A549 (cell line): ENCODE data around the gene GTPBP1. TPM values are rescaled to one million over a fixed set of nuclear protein-coding genes. Genes with fewer than 3 reads are reported as not detected.

Source experiments
- ATAC-seq, 2 experiments: fragments of 200-7000 bp in 1 of 2; fragments of >200 bp in 1 of 2; cut with Nextera tagmentation in 1 of 2; cut with Tn5 transposase in 1 of 2; 3 replicates each; pipeline versions ENCODE4 v1.8.0 to v1.9.1; 2018 to 2020; ENCODE audit warnings: mild to moderate bottlenecking in 1 of 2, moderate library complexity in 1 of 2
- CTCF ChIA-PET: fragments of 300-600 bp; sonication (Branson Sonifier 250); formaldehyde crosslinking; extraction: SDS; loops from one replicate; lab custom pipeline; 2021; ENCODE audit warnings: antibody characterized with exemption, inconsistent platforms; lab: Yijun Ruan, JAX
- POLR2A ChIA-PET: fragments of 350-600 bp; formaldehyde crosslinking; extraction: SDS; loops from one replicate; lab custom pipeline; 2021; ENCODE audit warnings: antibody characterized with exemption, inconsistent platforms; lab: Yijun Ruan, JAX
- DNase-seq, 2 experiments: peaks; one replicate each; pipeline versions ENCODE4 v3.0.0 to v3.0.0-alpha.2; 2011 to 2016; ENCODE audit warnings: low read depth in 1 of 2, low spot score in 1 of 2
- FAIRE-seq: peaks from 2 replicates; lab custom pipeline; 2011; peaks lifted over from hg19 to GRCh38; lab: Jason Lieb, UNC
- H3K27ac ChIP-seq, 2 experiments: fragments of >200 bp; sonication (Bioruptor Twin); formaldehyde crosslinking; 3 replicates each; pipeline ENCODE4 v1.5.1; 2016 to 2017
- H3K4me1 ChIP-seq: fragments of >200 bp; sonication (Bioruptor Twin); formaldehyde crosslinking; 3 replicates; pipeline ENCODE4 v1.6.1; 2016
- H3K4me2 ChIP-seq: fragments of >200 bp; sonication (Bioruptor Twin); formaldehyde crosslinking; 3 replicates; pipeline ENCODE4 v1.6.1; 2016
- H3K4me3 ChIP-seq: fragments of >200 bp; sonication (Bioruptor Twin); formaldehyde crosslinking; 3 replicates; pipeline ENCODE4 v1.5.1; 2016
- H3K9me3 ChIP-seq: fragments of >200 bp; sonication (Bioruptor Twin); formaldehyde crosslinking; 3 replicates; pipeline ENCODE4 v1.6.1; 2016
- CBX8 ChIP-seq: fragments of 200-600 bp; sonication (generic); IDR thresholded peaks from 2 replicates; pipeline ENCODE4 v1.6.1; 2016
- CEBPB ChIP-seq, 2 experiments: fragments of >200 bp in 1 of 2; sonication (Bioruptor Twin) in 1 of 2; formaldehyde crosslinking in 1 of 2; IDR thresholded peaks; 2 replicates each; pipeline ENCODE4 v1.6.1; 2012 to 2016
- CHD2 ChIP-seq: fragments of 150-350 bp; IDR thresholded peaks from 2 replicates; pipeline ENCODE4 v1.6.1; 2014; ENCODE audit warnings: low read length; ENCODE audit not compliant: partially characterized antibody
- CHD4 ChIP-seq: fragments of 200-600 bp; sonication (generic); IDR thresholded peaks from 2 replicates; pipeline ENCODE4 v1.6.1; 2016; ENCODE audit warnings: antibody characterized with exemption, mild to moderate bottlenecking, borderline replicate concordance
- EHF ChIP-seq: fragments of 250-450 bp; sonication (Bioruptor Pico); IDR thresholded peaks from 2 replicates; pipeline ENCODE4 v1.5.0; 2020; ENCODE audit warnings: mild to moderate bottlenecking
- EHMT2 ChIP-seq: fragments of 200-600 bp; sonication (generic); IDR thresholded peaks from 2 replicates; pipeline ENCODE4 v1.6.1; 2016; ENCODE audit warnings: antibody characterized with exemption, low read depth, mild to moderate bottlenecking, moderate library complexity
- ESRRA ChIP-seq: fragments of 150-350 bp; IDR thresholded peaks from 2 replicates; pipeline ENCODE4 v1.6.1; 2014; ENCODE audit warnings: mild to moderate bottlenecking, low read length, borderline replicate concordance
- FOSL2 ChIP-seq, 2 experiments: fragments of 450-650 bp in 1 of 2; fragments of >200 bp in 1 of 2; sonication (Bioruptor Twin) in 1 of 2; formaldehyde crosslinking; IDR thresholded peaks; 2 replicates each; pipeline versions ENCODE4 v1.5.0 to v1.6.1; 2016 to 2020; ENCODE audit warnings: mild to moderate bottlenecking in 1 of 2, moderate library complexity in 1 of 2
- HMGXB4 ChIP-seq: fragments of 250-450 bp; sonication (Bioruptor Pico); IDR thresholded peaks from 2 replicates; pipeline ENCODE4 v1.5.0; 2021; ENCODE audit warnings: mild to moderate bottlenecking, moderate library complexity, borderline replicate concordance
- HOXA7 ChIP-seq: fragments of 250-450 bp; sonication (Bioruptor Pico); IDR thresholded peaks from 2 replicates; pipeline ENCODE4 v1.5.0; 2020; ENCODE audit warnings: mild to moderate bottlenecking, moderate library complexity
- HOXB13 ChIP-seq: fragments of 250-450 bp; sonication (Bioruptor Pico); IDR thresholded peaks from 2 replicates; pipeline ENCODE4 v1.5.0; 2020; ENCODE audit warnings: low read depth, mild to moderate bottlenecking, moderate library complexity
- MAZ ChIP-seq: fragments of 150-350 bp; IDR thresholded peaks from 2 replicates; pipeline ENCODE4 v1.6.1; 2014; ENCODE audit warnings: antibody characterized with exemption, low read depth, low read length, borderline replicate concordance
- PHF8 ChIP-seq: fragments of 200-600 bp; sonication (generic); IDR thresholded peaks from 2 replicates; pipeline ENCODE4 v1.6.1; 2016; ENCODE audit warnings: low read depth, mild to moderate bottlenecking, antibody characterized with exemption, moderate library complexity, borderline replicate concordance
- POLR2A ChIP-seq: IDR thresholded peaks from 2 replicates; pipeline ENCODE4 v1.6.1; 2012; ENCODE audit warnings: mild to moderate bottlenecking, low read length
- RARB ChIP-seq: fragments of 250-450 bp; sonication (Bioruptor Pico); IDR thresholded peaks from 2 replicates; pipeline ENCODE4 v1.8.0; 2021; ENCODE audit warnings: mild to moderate bottlenecking, moderate library complexity
- RCOR1 ChIP-seq: fragments of 150-350 bp; IDR thresholded peaks from 2 replicates; pipeline ENCODE4 v1.6.1; 2014; ENCODE audit warnings: antibody characterized with exemption, low read length, low read depth
- RFX5 ChIP-seq: fragments of 450-650 bp; IDR thresholded peaks from 2 replicates; pipeline ENCODE4 v1.7.1; 2014; ENCODE audit warnings: antibody characterized with exemption, mild to moderate bottlenecking, moderate library complexity
- RNF2 ChIP-seq: fragments of 200-600 bp; sonication (generic); IDR thresholded peaks from 2 replicates; pipeline ENCODE4 v1.6.1; 2016; ENCODE audit warnings: low read depth, mild to moderate bottlenecking, antibody characterized with exemption, moderate library complexity, borderline replicate concordance
- TP53 ChIP-seq: fragments of 250-450 bp; sonication (Bioruptor Pico); IDR thresholded peaks from 2 replicates; pipeline ENCODE4 v1.5.0; 2021; ENCODE audit warnings: mild to moderate bottlenecking, moderate library complexity
- WGBS: methylation state at CpG from one replicate; pipeline ENCODE4 v1.1.6; 2017; ENCODE audit errors: missing lambda C conversion rate; 5-methylcytosine and 5-hydroxymethylcytosine counted together
- polyA plus RNA-seq, 4 experiments: library from polyadenylated mRNA; depleted of rRNA in 3 of 4; stranded (reverse); fragments of >200 nt; fragmentation: RNase III in 1 of 4; extraction: RNeasy Plus Mini Kit Qiagen cat#74134 plus additional on column Dnase treatment in 1 of 4; gene quantifications; 2 replicates in 3 of 4; 3 replicates in 1 of 4; pipeline ENCODE4 v1.2.3, GENCODE V29; 2011 to 2017
- TF ChIP-seq, protein P1 (sequence below): IDR thresholded peaks from 2 replicates; pipeline ENCODE4 v1.6.1; 2012; ENCODE audit warnings: low read depth, borderline replicate concordance
- TF ChIP-seq, protein P2 (sequence below): IDR thresholded peaks from 2 replicates; pipeline ENCODE4 v1.6.1; 2012

GTPBP1 gene
- polyA plus RNA-seq, 2 of the 4 experiments (the other 2 are of a cell fraction): 9.0 to 15.1 TPM

GRCh38 chr22:38706101-38706900 is 557 bp downstream of the GTPBP1 start (continued):
- TF ChIP-seq EHF: no peak
- TF ChIP-seq, protein P1, sequence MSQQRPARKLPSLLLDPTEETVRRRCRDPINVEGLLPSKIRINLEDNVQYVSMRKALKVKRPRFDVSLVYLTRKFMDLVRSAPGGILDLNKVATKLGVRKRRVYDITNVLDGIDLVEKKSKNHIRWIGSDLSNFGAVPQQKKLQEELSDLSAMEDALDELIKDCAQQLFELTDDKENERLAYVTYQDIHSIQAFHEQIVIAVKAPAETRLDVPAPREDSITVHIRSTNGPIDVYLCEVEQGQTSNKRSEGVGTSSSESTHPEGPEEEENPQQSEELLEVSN: peak; percentile 46; the same call in 1 of the 2 replicates
- no peak for TF ChIP-seq RFX5
- TF ChIP-seq CHD2: no peak
- no peak for TF ChIP-seq FOSL2 (IDR thresholded peaks at IDR 0.05)
- TF ChIP-seq FOSL2 (CRISPR knock-in tag; IDR thresholded peaks at IDR 0.05): no peak
- TF ChIP-seq TP53: no peak
- TF ChIP-seq POLR2A: no peak
- no peak for TF ChIP-seq HOXA7 (CRISPR knock-in tag)
- TF ChIP-seq HMGXB4 (CRISPR knock-in tag): no peak

- POLR2A ChIA-PET: interaction anchor here (0.6 to 1.7 kb wide), 2 partner anchors 11 kb away, joined by 3 to 7 read pairs; no protein-coding TSS in a partner anchor
Observed at GRCh38 chr22:38706901-38707195, 1.1 kb downstream of the GTPBP1 start.

GRCh38 chr22:38707346-38707745 is 1.6 kb downstream of the GTPBP1 start:
- POLR2A ChIA-PET: interaction anchor here (0.6 kb wide), 1 partner anchor 10 kb away, joined by 3 read pairs; no protein-coding TSS in a partner anchor
- FAIRE-seq: no peak
- CTCF ChIA-PET: interaction anchor here (0.8 to 4.0 kb wide), 8 partner anchors 11 to 655 kb away, joined by 3 to 22 read pairs (median 6); partner anchors contain the start of gene TOMM22
- 0 out of 4 replicates have a peak, but pooled peaks of 1 of the 2 experiments have one; percentile 5 for TF ChIP-seq CEBPB (IDR thresholded peaks at IDR 0.05)
- TF ChIP-seq FOSL2 (IDR thresholded peaks at IDR 0.05): no peak
- peak; percentile 49 for TF ChIP-seq FOSL2 (CRISPR knock-in tag; IDR thresholded peaks at IDR 0.05)
- TF ChIP-seq, protein P2, sequence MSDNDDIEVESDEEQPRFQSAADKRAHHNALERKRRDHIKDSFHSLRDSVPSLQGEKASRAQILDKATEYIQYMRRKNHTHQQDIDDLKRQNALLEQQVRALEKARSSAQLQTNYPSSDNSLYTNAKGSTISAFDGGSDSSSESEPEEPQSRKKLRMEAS: peak; percentile 34; the same call in 1 of the 2 replicates
- TF ChIP-seq PHF8: no peak
- TF ChIP-seq, all 56 proteins: peak for 3
- Histone ChIP-seq H3K9me3 (no peaks in the 10 kb centered on the region), H3K4me3 (peak overlapping the region; percentile 82), H3K4me1 (peaks cover 19% of the 10 kb centered on the region; the same call in 2 of the 3 replicates), H3K27ac (peak overlapping the region; percentile 90 to 97; a peak in 2 of 6 replicates), H3K4me2 (peak overlapping the region; percentile 93)
- WGBS: 0% methylated on average over 2 of the region's 2 CpGs
- ATAC-seq (no peak), DNase-seq (peak; percentile 61 to 66)

More at GRCh38 chr22:38706901-38707195, 1.1 kb downstream of the GTPBP1 start:
- ATAC-seq: no peak
- CTCF ChIA-PET: interaction anchor here (1.7 to 4.0 kb wide), 5 partner anchors 11 to 59 kb away, joined by 4 to 22 read pairs (median 7); partner anchors contain the start of gene TOMM22
- H3K4me2 ChIP-seq: peak overlapping the region; percentile 93
- TF ChIP-seq EHMT2: no peak
- no peak for TF ChIP-seq ESRRA
- TF ChIP-seq RARB (CRISPR knock-in tag): no peak
- no peak for TF ChIP-seq MAZ
- no peak for TF ChIP-seq CHD4
- TF ChIP-seq RCOR1: no peak
- no peak for TF ChIP-seq HOXB13 (CRISPR knock-in tag)
- TF ChIP-seq RNF2: no peak
- TF ChIP-seq CBX8: no peak
- no peaks in the 10 kb centered on the region for H3K9me3 ChIP-seq
- FAIRE-seq: no peak
- WGBS: 6% methylated on average over 4 of the region's 4 CpGs
- peak overlapping the region; percentile 90 to 97 for H3K27ac ChIP-seq
- H3K4me1 ChIP-seq: peaks cover 19% of the 10 kb centered on the region; the same call in 2 of the 3 replicates
- DNase-seq: no peak
- peak overlapping the region; percentile 82 for H3K4me3 ChIP-seq
